Stimulated activated CD8-positive, alpha-beta memory T cell treated with anti-CD3 and anti-CD28 coated beads, Interleukin-2, amount 100 ng/mL, for 1 hour (primary cell): ENCODE measurements around the gene NUMA1.

Experiments used
- DNase-seq, 2 donors: peaks; one replicate each; pipeline ENCODE4 v3.0.0-alpha.2; 2020; ENCODE audit warnings: low read depth in 2 of 2

The NUMA1 gene

GRCh38 chr11:72023335-72023734, 57.0 kb downstream of the NUMA1 start:
- no peak for DNase-seq

DNA sequence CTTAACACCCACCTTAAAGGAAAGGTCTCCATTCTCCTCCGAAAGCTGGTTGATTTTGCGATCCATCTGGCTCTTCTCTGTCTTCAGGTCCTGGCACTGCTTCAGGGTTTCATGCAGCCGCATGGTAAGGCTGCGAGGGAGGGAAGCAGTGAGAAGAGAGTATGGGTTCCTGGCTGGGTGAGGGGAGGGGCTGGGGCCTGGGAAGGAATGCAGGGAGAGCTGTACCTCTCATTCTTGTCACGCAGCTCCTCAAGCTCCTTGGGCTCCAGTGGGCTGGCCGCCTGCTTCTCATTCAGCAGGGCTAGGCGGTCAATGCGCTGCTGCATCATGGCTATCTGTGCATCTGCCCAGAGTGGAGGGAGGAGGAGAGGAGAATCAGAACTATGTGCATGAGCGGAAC, 62.2 kb downstream of the NUMA1 start:
- no peak for DNase-seq

- no peak for DNase-seq
Measured at GRCh38 chr11:72015511-72016061, 64.8 kb downstream of the NUMA1 start.

DNA sequence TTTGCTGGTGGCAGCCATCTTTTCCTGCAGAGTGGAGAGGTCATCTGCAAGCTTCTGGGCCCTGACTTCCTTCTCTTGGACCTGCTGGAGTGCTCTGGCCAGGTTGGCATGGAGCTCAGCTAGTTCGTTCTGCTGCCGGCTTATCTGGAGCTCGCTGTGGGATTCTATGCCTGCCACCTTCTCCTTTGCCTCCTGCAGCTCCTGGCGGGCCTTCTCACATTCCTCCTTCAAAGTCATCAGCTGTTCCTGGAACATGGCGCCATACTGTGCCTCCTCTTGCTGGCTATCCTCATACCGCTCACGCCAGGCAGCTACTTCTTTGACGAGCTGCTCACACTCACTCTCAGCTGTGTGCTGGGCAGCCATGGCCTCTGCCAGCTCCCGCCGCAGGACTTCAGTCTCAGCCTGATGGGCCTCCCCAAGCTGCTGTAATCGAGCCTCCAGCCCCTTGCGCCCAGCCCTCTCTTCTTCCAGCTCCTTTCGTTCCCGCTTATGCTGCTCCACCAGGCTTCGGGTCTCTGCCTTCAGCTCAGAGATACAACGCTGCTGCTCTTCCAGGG, 65.5 kb downstream of the NUMA1 start:
- DNase-seq: no peak

GRCh38 chr11:72013765-72014711, 66.3 kb downstream of the NUMA1 start:
- DNase-seq: no peak

GRCh38 chr11:72012897-72013721, 67.2 kb downstream of the NUMA1 start:
- DNase-seq: no peak

GRCh38 chr11:72012091-72012630, 68.2 kb downstream of the NUMA1 start:
- no peak for DNase-seq

GRCh38 chr11:72010529-72011233, 69.7 kb downstream of the NUMA1 start:
- no peak for DNase-seq

GRCh38 chr11:72009156-72009555, 71.2 kb downstream of the NUMA1 start:
- no peak for DNase-seq

DNA sequence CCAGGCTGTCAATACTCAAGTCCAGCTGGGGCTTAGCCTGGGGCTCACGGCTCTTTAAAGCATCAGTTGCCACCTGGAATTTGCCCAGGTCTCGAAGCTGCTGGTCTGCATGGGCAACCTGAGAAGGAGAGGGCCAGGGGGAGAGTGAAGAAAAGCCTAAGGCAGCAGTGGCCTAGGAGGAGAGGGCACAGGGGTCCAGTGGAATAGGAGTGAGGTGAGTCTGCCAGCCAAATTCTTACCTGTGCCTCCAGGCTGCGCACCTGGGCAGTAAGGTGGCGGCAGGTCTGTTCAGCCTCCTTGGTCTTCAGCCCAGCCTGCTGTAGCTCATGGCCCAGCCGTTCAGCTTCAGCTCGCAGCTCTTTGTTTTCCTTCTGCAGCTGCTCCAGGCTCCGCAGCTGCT, 71.6 kb downstream of the NUMA1 start:
- no peak for DNase-seq

DNA sequence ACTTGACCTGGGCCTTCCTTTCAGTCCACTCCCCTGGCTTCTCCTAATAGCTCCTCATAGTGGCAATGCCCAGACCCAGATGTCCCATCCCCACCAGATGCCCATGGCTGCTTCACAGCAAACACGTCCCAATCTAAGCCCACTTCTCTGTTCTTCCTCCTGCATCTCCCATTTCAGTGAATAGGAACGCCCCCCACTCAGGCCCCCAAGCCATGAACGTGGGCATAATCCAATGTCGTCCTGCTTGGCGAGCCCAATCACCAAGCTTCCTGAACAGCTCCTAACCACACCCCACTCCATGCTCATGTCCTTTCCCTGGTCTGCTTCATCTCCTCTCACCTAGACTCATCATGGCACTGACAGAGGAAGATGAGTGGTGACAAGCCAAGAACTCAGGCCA, 72.8 kb downstream of the NUMA1 start:
- no peak for DNase-seq

GRCh38 chr11:72007089-72007476, 73.3 kb downstream of the NUMA1 start:
- no peak for DNase-seq

DNA sequence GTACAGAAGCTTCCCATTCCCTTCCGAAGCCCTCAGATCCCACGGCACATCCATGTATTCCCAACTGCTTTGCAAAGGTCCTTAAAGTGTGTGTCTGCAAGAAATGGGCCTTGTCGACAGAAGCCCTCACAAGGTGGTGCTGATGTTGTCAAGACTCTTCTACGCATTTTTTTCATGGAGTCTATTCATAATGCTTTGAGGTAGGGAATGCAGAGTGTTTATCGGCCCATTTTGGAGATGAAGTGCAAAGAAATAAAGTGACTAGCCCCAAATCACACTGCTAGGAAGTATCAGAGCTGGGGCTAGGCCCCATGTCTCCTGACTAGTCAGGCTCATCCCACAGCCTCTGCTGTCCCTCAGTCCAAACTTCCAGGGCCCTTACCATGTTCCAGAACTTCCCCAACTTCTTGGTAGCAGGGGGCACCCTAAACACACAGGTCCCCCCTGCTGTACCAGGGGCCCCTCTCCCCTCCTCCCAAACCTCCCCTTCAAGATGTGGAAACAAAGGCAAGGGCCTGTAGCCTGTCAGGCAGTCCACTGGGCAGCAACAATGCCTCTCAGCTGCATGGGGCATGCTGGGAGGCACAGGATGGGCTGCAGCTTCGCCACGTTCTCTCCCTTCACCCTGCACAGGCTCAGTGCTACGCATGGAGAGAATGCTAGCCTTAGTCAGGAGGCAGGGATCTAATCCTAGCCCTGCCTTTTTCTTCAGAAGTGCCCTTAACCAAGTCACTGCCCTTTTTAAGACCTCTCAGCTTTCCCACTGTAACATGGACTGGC, 73.8 kb downstream of the NUMA1 start:
- no peak for DNase-seq

DNA sequence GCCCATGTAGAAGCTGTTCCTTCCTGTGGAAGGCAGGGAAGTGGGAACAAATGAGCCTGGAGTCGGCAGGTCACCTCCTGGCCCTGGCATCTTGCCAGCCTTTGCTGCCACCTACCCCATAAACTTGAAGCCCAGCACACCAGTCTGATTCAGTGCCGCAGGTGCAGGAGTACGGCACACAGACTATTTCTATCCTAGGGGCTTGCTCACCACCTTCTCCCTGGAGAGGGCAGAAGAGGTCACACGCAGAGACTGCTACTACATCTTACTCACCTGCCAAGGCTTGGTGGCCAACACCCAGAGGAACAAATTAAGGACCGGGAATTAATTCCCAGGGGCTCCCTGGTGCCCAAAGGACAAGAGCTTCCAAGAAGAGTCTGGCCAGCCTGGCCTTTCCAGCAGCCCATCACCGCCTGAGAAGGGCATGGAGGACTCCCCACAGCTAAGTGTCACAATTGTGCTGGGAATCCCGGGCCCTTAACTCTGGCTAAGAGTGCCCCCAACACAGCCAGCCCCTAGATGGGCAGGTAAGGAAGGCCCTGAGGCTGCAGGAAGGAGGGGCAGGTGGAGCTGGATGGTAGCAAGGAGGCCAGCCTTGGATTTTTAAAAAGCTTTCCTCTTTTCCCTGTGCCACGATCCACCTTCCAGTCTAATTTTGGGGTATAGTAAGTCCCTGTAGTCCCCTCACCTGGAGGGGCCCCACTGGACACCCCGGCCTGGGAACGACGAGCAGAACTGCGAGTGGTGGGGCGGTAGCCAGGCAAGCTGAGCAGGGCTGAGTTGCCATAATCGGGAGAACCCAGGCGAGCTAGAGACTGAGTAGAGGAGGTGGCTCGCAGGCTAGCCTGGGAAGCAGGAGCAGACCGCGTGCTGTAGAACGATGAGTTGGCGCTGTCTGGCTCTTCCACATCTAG, 74.7 kb downstream of the NUMA1 start:
- DNase-seq: no peak

- no peak for DNase-seq
Measured at GRCh38 chr11:72004515-72005346, 75.6 kb downstream of the NUMA1 start.

- DNase-seq: no peak
Measured at GRCh38 chr11:72003776-72004171, 76.6 kb downstream of the NUMA1 start.

- no peak for DNase-seq
Measured at GRCh38 chr11:72002841-72003775, 77.2 kb downstream of the NUMA1 start.
